Occipital lobe (tissue), 2 donors: Measurements from ENCODE around the gene PBX1. TPM values are rescaled to one million over a fixed set of nuclear protein-coding genes. Genes with fewer than 3 reads are reported as not detected.

ENCODE experiments used
- DNase-seq: peaks from one replicate; lab custom pipeline; 2025; lab: John Stamatoyannopoulos, UW
- total RNA-seq: library from RNA; depleted of rRNA; stranded (reverse); fragments of >200 nt; gene quantifications from one replicate; pipeline ENCODE4 v1.2.3, GENCODE V29; 2014

The PBX1 gene
- total RNA-seq, 1 donor from 2014 or later: 169 TPM

DNA sequence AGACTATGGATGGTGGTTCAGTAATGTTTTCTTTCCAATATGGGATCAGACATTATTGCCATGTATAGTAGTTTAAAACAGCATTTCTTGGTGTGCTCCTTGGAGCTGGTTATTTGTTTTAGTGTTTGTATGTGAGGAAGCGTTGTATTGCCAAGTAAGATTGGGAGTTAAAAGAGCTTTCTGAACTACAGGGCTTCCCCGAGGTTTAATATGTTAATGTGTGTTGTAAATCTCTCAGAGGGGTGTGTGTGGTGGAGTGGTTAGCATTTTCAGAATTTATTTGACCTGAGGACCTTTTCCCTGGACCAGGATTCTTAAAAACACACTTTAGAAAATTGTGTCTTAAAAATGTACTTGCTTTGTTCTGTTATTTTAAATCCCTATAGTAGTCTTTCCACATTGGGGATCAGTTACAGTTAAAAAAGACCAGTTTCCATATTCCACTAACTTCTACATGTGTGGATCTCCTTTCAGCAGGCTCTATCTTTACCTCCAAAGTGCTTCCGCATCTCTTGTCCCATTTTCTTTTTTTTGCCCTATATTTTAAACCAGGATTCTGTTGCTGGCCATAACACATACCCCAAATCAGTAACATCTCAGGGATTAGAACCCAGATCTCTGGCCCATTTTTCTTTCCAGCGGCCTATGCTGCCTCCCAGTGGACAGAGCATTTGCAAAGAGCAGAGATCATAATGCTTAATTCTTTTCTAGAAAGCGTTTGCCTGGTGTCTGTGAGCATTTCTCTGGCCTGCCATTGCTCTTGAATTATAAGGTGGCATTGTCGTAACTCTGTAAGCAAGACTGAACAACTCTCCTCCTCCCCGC lies 58.6 kb downstream of the PBX1 start:
- DNase-seq: no peak

DNA sequence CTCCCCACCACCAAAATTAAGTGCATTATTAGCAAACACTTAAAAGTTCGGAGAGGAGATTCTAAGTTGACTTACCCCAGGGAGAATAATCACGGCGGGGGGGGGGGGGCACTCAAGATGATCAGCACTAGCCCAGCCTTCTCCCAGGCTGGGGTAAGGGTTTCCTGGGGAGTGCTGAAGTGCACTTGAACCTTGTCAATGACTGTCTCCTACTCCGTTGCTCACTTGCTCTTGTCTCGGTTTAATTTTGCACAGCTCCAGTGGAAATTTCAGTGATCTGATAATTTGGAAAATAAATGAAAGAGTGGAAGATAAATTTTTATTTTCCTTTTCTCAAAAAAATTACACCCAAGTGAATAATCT lies 59.2 kb downstream of the PBX1 start:
- no peak for DNase-seq

DNA sequence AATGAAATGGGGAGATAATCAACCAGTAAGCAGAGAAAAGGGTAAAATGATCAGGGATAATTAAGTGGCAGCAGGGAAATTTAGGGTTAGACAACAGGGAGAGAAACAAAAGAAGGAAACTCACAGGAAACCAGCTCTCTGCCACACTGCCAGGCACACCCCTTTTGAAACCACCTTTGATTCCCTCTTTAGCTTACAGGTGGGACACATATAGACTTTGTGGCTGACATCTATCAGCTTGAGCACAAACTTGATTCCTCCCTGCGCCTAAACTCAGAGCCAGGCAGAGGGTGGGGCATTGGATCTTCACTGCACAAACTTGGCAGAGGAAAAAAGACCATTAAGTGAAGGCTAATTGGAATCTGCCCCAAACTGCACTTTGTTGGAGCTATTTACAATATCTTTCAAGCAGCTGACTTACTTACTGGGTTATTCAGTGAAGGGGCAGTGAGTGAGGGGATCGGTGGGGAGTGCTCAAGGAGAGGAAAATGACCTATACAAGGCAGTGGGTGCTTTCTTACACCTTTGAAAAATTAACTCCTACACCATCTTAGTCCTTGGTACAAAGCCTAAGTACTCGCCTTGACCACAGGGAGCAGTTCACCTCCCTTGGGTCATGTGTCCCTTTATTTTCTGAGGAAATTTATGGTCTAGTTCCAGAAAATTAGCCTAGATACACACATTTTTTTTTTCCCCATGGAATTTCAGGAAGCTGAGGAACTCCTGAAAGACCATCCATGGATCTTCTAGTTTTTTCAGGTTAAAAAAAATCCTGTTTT lies 60.2 kb downstream of the PBX1 start:
- DNase-seq: no peak

DNA sequence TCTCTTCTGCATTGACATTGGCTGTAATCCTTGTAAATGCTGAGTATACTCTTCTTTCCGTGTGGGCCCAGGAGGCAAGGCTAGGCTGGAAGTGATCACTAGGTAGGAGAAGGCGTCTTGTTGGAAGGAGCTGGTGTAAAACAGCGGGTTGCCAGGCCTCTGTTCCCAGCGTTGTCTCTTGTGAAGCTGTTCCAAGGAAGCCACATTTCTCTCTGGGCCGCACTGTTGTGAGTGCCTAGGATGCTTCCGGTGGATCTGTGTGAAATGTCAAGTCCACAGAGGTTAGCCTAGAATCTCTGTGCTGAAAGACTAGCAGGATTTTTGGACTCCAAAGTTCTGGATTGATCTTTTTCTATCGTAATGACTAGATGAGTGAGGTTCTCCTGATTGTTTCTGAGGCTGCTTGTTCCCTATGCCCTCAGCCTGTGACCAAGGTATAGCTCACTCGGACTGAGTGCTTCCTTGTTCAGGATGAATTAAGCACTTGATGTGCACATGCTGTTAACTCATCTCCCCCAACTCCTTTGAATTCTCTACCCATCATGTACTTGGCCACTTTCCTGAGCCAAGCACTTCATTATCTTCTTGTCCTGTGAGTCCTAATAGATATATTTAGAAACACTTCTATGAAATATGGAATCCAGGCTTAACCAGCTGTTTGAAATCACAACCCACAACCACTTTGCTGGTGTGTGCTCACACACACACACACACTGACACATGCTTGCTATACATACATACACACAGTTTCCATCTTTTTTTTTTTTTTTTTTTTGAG lies 63.3 kb downstream of the PBX1 start:
- no peak for DNase-seq

DNA sequence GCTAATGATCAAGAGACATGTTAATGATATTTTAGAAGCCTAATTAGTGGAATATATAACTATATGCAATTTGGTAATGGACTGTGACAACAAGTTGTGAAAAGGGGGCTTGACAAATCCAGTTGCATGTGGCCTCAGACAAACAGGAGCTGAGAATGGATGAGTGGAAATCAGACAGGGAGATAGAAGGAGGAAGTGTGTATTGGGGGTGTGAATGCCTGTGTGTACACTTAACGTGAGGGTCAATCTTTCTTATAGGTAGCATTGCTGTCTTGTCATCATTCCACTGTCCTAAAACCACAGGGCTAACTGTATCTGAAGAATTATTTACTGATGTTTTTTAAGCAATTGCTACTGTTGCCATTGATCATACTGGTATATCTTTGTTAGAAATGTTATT lies 64.8 kb downstream of the PBX1 start:
- DNase-seq: no peak

DNA sequence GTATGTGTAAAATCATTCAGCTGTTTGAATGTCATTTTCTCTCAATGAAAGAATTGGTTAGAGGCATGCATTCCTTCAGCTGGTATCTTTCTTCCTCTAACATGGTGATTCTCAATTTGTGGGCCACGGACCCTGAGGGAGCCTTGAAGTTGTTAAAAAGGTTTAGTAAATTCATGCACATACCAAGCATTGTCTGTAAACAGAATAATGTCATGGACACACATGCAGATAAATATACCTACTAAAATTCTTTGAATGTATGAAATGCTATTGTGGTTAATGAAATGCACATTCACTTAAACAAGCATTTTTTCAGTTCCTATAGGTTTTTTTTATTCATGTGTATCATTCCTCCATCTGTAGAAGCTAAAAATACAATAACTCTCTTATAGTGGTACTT lies 65.4 kb downstream of the PBX1 start:
- no peak for DNase-seq

DNA sequence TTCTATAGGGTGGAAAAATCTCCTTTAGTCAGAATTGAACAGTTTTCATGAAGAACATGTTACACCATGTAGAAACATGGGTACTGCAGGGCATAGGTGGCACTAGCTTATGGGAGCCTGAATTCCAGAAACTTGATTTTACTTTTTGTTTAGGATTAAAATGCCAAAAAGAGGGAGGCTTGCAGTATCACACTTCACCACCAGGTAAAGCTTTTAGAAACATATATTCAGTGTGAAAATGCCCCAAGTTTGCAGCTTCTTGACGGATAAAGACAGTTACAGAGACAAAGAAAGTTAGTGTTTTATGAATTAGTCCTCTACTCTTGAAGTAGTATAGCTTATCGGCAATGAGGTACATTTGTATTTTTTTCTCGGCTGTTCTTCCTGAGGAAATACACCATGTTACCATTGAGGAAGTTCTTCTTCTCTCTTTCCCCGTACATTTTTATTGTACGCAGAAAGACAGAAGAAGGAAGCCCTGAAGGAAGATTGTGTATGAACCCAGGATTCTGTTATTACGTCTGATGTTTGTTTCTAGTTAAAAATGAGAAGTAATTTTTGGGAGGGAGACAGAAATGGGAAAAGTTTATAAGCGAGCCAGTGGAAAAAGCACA lies 66.1 kb downstream of the PBX1 start:
- DNase-seq: no peak

DNA sequence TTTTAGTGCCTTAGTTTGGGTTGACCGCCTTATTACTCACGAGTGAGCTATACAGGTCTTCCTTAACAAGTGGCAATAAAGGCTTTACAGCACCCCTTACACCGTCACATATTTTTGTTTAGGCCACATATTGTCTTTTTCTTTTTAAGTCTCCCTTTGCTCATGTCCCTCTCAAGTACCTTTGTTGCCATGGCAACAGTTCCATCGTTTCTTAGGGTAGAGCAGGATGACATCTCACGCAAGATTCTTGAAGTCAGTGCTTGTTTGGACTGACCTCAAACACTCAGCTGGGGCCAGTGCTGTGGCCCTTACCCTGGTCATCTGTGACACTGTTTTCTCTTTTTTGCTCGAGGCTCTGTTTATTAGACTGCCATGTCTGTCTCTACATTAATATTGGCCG lies 69.8 kb downstream of the PBX1 start:
- DNase-seq: no peak

DNA sequence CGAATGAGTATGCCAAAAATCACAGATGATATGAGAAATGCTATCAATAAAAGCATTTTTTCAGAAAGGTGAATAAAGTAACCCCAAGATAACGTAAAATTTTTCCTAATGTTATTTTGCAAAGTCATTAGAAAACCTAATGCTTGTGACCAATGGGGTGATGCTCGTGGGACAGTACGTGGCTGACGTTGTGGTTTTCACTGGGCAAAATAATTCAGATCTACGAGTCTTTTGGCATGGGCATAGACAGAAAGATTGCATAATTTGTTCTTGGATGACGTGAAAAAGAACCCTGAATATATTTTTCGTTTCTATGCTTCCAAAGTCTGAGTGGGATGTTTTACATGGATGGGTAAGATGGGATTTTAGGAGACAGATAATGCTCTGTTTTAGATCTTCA lies 71.0 kb downstream of the PBX1 start:
- no peak for DNase-seq

DNA sequence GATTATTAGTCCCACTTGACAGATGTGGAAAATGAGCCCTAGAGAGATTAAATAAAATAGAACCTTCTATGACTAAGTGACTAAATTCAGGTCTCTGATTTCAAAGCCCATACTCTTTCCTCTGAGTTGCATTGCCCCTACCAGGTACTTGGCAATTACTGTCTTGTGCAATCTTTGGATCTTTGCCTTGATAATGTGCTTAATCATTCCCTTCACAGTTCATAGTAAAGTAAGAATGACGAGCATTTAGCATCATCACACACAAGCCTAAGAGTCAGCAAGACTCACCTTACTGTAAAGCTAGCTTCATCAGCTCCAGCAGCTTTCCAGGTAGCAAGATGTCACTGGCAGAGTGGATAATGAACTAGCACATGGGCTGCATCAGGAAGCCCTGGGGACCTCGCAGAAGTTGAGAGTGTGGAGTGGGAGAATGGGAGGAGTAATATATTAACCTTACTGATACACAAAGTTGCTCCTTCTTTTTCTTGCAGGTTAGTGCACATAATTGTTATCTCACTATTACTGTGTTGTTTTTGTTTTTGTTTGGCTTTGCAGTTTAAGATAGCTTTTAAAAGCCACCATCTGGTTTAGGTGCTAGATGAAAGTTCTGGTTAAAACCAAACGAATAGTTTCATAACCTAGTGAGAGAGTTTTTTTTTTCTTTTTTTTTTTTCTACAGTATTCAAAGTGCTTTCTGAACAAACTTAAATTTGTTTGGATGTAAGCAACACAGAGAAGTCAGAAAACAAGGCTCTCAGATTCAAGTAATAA lies 71.8 kb downstream of the PBX1 start:
- DNase-seq: no peak

DNA sequence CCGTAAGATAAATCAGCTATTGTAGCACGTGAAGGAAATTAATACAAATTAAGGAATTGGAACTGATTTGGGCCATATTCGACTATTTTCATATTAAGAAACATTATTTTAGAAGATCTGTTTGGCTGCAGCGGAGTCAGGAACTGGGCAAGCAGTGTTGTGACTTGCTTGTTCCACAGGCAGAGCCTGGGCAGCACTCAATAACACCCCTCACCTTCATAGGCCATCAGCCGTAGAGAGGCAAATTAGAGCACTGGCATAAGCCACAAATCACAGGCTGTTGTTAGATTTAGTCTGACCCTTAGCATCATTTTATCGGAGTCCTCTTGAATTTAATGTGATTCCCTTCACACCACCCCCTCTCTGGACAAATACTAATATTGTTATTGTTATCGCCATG lies 72.8 kb downstream of the PBX1 start:
- DNase-seq: no peak

DNA sequence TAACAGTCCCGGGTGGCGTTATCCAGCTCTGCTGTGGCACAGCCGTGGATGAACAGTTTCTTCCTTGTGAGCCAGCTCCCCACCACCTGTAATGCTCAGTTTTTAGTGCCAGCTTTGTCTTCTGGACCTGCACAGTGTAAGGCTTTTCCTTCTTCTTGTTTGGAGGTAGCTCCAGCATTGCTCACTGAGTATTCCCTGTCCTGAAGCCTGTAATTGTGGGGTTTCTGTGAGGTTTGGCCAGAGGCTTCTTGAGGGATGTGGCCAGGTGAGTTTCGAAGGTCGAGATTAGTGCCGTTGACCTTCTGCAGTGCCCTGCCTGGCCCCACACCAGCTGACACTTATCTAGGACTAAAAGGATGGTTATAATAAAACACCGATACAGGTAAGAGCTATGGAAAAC lies 75.0 kb downstream of the PBX1 start:
- no peak for DNase-seq

DNA sequence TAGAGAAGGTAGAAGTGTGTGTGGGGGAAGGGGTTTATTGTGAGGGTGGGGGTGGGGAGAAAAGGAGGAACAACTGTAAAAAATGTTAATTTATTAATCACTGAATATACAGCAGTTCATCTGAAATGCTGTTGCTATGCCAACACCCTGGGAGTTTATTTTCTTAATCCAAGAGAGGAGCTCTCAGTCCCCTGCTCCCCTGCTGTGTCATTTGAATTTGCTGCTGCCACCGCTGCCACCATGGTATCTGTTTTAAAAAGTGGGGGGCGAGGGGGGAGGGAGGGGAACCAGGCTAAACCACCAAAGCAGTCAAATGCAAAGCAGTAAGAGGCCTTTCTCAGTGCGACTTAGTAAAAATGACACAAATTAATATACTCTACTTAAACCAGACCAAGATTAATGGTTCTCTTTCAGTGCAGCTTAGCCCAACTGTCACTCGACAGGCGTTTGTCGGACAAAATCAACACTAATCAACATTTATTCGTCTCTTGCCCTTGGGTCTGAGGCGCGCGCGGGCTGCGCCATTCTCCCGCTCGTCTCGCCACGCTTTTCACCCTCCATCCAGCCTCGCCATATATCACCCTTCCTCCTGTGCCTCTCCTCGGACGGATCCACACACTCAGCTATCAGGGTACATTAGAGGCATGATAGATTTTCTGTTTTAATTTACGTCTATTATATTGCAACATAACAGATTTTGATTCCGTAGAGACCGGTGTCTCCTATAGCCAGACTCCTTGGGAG lies 76.2 kb downstream of the PBX1 start:
- no peak for DNase-seq

DNA sequence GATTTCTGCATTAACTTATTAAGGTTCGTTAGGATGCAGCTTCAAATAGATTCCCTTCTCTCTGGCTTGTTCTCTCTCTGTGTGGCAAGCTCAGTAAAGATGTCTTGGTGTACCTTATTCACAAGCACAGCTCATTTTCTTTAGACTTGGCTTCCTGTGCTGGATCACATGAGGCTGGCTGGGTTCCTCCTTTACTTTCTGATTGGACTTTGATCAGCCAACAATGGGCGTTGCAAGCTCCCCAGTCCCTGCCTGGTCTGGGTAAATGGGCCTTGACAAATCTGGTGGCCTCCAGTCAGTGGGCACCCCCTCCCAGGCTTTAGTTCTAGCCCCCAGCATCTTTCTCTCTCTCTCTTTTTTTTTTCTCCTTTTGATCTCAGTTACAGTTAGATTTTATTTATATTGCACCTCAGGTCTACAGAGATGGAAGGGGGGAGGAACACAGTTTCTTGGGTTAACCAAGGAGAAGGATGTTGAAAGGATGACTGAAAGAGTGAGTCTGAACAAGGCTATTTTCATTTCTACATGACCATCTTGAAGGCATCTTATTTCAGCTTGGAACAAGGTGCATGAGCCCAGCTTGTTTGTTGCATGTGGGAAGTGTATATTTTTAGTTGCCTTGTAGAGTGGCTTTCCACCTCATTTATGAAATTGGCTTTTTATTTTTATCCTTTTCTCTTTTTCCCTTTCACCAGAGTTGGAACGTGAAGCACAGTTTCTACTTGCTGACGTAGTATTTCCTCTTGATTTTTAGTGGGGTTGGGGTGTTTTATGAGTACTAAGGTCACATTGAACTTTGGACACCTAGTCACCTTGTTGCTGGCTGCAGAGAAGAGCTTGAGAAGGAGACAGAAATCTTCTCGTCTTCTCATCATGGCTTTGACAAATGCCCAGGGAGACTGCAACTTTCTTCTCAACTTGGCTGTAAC lies 77.1 kb downstream of the PBX1 start:
- DNase-seq: peak; percentile 50

DNA sequence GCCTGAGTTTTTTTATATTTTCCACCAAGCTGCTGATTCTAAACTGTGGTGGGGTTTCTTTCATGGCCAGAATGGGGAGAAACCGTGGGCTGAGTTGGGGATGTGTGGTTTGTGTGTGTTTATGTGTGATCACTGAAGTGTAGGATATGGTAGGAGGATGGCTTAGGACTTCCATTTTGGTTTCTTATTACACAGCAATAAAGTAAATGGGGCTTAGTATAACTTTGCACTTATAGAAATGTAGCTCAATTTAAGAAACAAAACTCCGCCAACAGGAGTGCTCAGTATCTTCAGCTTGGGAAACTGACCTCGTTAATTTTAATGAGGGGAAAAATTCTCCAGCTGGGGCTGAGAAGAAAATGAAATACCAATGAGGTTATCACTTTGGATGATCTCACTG lies 77.8 kb downstream of the PBX1 start:
- DNase-seq: no peak

DNA sequence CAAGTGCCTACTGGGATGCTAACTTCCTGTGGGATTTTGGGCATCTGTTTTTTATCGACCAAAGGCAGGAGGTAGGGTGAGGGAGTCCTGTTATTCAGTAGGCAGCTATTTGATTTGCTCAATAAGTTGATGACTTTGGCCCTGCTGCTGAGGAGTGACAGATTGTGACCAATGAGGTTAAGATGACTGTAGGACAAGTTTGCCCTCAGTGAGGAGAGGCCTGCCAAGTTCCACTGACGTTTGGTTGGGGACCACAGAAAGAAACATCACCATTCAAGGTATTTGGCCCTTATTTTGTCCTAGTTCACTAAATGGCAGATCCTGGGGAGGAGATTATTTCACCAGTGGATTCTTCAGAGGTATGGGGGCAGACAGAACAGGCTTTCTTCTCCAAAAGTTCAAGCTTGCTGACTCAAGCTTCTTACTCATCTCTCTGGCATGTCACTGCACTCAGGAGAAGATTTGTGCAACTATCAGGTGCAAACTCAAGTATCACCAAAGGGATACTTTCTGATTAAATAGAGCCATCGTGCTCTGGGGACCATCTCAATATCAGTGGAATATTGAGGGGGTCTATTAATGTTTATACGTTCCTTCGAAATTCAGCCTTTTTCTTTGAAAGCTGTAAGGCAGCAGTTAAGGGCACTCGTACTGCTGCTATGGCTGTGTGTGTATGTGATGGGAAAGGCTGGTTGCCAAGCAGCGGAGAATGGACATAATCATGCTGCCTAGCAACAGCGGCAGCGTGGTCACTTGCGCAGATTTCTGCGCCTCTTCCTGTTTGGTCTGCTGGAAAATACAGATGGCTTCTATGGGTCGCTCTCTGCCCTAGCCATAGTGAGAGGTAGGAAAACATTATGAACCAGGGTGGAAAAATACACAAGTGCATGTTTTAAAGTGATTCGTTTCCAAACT lies 78.7 kb downstream of the PBX1 start:
- DNase-seq: no peak

DNA sequence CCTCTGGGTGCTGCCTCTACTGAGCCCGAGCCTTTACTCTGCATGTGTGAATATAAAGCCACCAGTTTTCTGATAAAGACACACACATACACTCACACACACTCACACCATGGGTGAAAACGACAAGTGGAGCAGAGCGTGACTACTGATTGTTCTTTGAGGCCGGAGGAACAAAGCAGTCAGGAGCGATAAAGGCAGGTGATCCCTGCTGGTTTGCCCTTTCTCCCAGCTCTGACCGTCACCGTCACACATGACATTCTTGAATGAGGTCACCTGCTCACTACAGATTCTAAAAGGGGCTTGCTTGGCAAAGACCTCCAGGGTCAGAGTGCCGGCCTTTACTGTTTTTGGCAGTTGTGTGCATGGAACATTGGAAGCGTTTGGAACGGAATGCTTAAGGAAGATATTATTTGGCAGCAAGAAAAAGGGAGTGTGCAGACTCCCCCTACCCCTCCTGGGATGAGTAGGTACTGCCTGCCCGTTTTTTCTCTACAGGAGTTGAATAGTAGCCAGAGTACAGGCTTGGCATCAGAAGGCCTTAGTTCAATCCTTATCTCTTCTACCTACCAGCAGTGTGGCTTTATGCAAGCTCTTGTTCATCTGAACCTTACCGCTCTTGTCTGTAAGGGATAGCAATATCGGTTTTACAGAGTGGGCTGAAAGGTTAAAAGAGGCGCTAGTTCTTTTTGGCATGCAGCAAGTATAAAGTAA lies 79.7 kb downstream of the PBX1 start:
- no peak for DNase-seq
